ENCODE measurements around the gene BCAS3. TPM values are rescaled to one million over a fixed set of nuclear protein-coding genes. Genes with fewer than 3 reads are reported as not detected.
"Not testable (repeated sequence)": the region's sequence is repeated elsewhere in the genome, so short reads cannot be mapped to it uniquely, and the experiment has no call there.

BCAS3 gene
- total RNA-seq, 1 donor from 2014 or later = 15.6 TPM

DNA sequence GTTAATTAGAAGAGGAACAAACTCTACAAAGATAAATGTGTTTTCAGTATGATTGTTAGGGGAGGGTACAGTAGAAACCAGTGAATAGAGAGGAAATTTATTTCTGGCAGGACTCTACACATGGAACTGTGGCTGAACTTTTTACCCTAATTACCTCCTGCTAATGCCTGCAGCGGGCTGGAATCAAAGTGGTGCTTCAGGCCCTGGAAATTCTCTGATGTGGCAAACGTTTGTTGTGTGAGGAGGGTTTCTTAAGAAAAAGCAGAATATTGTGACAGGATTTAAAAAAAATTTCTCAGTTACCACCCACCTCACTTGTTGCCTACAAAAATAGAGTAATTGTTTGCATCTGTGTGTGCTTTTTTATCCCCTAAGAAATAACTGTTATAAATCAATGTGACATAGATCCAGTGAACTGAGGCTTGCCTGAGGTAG, 154.5 kb downstream of the BCAS3 start:
- intact Hi-C loops (cut with DNase I) = no loop called here
- ATAC-seq (ENCODE audit: poor library complexity) (no peak), DNase-seq (no peak)

DNA sequence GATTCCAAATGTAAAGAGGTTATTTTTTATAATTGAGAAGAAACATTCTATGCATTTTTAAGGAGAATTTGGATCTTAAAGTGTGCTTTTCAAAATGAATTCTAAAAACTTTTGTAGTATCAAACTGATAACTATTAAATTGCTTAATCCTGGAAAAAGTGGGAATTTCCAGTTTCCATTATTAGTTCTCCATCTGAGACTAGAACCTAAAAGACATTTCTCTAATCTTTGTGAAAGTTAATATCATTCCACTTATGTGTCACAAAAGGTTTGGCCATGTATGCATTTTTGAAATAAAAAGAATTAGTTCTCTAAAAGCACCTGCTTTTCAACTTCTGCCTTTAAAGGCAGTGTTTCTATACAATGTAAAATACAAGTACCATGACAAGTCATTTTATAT, 155.0 kb downstream of the BCAS3 start:
- intact Hi-C loops (cut with DNase I) = no loop called here
- no peak for DNase-seq
- ATAC-seq (ENCODE audit: poor library complexity) = no peak

GRCh38 chr17:60840456-60840855, 162.8 kb downstream of the BCAS3 start:
- intact Hi-C loops (cut with DNase I) = no loop called here
- no peak for ATAC-seq (ENCODE audit: poor library complexity)
- DNase-seq = no peak

DNA sequence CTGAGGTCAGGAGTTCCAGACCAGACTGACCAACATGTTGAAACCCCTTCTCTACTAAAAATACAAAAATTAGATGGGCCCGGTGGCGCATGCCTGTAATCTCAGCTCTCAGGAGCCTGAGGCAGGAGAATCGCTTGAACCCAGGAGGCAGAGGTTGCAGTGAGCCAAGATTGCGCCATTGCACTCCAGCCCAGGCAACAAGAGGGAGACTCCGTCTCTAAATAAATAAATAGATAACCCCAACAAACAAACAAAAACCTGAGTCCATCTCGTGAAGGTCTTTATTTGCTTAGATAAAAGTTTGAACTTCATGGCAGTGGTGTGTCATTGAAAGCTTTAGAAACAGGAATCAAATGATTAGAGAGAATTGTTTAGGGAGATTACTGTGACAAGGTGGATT, 167.4 kb downstream of the BCAS3 start:
- ATAC-seq (ENCODE audit: poor library complexity) (no peak), DNase-seq (no peak)
- intact Hi-C loops (cut with DNase I) = no loop called here

DNA sequence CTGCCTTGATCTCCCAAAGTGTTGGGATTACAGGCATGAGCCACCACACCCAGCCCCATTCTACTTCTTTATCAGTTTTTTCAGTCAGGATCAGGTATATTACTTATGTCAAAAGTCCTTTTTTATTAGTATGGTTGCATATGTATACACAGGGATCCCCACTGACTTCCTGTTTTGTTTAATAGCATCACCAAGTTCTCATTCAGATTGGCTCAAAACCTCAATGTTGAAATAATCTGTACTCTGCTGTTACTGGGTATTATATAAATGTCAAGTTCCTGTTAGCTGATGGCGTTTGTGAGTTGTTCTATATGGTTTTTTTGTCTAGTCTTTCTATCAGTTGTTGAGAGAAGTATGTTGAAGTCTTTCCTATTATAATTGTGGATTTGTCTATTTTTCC, 168.5 kb downstream of the BCAS3 start:
- DNase-seq (no peak), ATAC-seq (ENCODE audit: poor library complexity) (no peak)
- intact Hi-C loops (cut with DNase I) = no loop called here

GRCh38 chr17:60851181-60851580, 173.5 kb downstream of the BCAS3 start:
- ATAC-seq (ENCODE audit: poor library complexity) = no peak
- no peak for DNase-seq
- intact Hi-C loops (cut with DNase I) = no loop called here

DNA sequence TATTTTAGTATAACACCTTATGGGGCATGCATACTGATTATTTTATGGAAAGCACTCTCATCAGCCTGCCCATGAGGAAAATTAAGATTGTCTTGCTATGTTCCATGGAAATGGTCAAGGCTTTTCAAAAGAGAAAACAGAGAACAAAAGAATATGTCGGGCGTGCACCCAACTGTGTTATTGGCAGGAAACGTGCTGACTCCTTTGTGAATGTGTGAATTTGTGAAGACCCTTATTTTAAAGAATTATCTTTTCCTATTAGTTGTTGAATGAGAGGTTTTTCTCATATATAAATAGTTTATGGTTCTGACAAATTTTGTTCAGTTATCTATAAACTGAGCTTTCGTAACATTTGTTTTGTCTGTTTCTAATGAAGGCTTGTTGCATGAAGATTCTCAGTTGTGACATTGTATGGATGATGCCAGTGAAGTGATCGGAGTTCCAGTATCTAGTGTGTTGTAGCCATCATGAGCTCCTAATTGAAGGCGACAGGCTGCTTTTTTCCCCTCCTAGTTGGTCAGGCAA, 180.0 kb downstream of the BCAS3 start:
- intact Hi-C loops (cut with DNase I) = no loop called here
- DNase-seq = no peak
- ATAC-seq (ENCODE audit: poor library complexity) = no peak

DNA sequence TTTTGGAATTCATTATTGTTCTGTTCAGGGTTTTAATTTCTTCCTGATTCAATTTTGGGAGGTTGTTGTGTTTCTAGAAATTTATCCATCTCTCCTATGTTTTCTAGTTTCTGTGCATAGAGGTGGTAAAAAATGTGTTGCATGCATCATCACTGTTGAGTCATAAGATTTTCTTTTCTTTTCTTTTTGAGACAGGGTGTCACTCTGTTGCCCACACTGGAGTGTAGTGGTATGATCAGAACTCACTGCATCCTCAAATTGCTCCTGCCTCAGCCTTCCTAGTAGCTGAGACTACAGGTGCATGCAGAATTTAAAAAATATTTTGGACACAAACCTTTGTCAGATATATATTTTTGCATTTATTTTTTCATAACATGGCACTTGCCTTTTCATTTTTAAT, 184.8 kb downstream of the BCAS3 start:
- DNase-seq = no peak
- intact Hi-C loops (cut with DNase I) = no loop called here
- no peak for ATAC-seq (ENCODE audit: poor library complexity)

GRCh38 chr17:60863892-60864707, 186.4 kb downstream of the BCAS3 start:
- no peak for DNase-seq

GRCh38 chr17:60864708-60865005, 187.0 kb downstream of the BCAS3 start:
- DNase-seq (no peak), ATAC-seq (ENCODE audit: poor library complexity) (no peak)
- intact Hi-C loops (cut with DNase I) = no loop called here

More at GRCh38 chr17:60863892-60864707, 186.4 kb downstream of the BCAS3 start:
- intact Hi-C loops (cut with DNase I) = no loop called here
- no peak for ATAC-seq (ENCODE audit: poor library complexity)

- no peak for ATAC-seq (ENCODE audit: poor library complexity)
- no peak for DNase-seq
- intact Hi-C loops (cut with DNase I) = no loop called here
Observed at GRCh38 chr17:60874772-60875171, 197.1 kb downstream of the BCAS3 start.

- intact Hi-C loops (cut with DNase I); DNase-seq; ATAC-seq (ENCODE audit: poor library complexity): not testable (repeated sequence)
Observed at GRCh38 chr17:60886731-60887613, 209.3 kb downstream of the BCAS3 start.

DNA sequence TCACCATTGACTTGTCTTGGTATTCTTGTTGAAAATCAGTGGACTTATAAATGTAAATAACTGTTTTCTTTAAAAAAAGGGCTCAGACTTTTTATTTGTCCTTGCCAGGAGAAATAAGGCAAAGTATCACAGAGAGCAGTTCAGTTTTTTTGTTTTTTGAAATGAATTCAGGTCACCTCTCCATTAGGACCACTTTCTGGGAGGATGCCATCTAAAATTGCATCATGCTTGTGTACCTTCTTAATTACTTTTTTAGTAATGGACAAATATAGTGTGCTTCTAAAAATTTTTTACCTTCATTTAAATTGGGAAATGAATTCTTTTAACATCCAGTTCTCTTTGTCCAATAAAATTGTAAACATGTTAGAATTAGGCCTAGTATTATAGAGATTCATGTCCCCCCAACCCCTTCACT, 210.0 kb downstream of the BCAS3 start:
- DNase-seq (no peak), ATAC-seq (ENCODE audit: poor library complexity) (no peak)
- intact Hi-C loops (cut with DNase I) = no loop called here

DNA sequence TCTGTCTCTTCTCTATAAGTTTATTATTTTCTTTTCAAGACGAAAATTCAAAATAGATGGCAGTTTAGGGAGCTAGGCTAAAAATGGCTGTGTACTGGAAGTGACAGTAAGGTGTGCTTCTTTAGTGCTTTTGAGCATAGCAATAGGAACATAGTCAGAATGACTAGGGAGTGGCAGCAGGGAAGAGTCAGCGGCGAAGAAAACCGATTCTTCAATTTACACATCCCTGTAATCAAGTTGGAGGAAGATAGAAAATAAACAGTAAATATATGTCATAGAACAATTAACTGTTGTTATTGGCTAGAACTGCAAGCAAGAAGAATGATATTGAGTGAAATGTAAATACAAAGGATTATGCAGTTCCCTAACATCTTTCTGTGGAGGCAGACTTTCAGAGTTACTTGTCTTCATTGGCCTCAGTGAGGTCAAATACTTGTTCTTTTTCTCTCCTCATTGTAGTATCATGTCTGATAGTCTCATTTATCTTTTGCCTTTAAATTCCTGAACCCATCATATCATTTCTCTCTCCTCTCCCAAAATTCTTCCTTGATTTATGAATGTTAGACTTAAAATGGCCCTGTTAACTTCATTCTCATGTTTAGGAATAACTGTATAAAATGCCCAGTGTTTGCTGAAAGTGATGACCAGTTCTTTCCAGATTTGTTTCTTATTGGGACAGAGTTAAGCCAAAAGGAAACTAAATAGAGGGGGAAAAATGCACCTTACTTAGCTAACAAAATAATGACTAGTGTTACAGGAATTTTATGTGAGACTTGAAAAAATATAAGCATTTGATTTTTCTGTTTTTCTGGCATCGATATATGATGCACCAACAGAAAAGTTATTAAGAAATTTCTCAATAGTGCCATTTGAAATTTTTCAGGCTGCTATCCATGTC, 211.4 kb downstream of the BCAS3 start:
- DNase-seq (no peak), ATAC-seq (ENCODE audit: poor library complexity) (no peak)
- intact Hi-C loops (cut with DNase I) = no loop called here

- intact Hi-C loops (cut with DNase I) = no loop called here
- DNase-seq (no peak), ATAC-seq (ENCODE audit: poor library complexity) (no peak)
Observed at GRCh38 chr17:60891149-60891548, 213.5 kb downstream of the BCAS3 start.

DNA sequence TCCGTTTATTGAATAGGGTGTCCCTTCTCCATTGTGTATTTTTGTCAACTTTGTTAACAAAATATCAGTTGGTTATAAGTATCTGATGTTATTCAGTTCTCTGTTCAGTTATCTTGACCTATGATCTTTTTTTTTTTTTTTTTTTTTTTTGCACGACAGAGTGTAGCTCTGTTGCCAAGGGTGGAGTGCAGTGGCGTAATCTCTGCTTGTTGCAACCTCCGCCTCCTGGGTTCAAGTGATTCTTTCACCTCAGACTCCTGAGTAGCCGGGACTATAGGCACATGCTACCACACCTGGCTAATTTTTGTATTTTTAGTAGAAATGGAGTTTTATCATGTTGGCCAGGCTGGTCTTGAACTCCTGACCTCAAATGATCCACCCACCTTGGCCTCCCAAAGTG, 215.8 kb downstream of the BCAS3 start:
- DNase-seq (no peak), ATAC-seq (ENCODE audit: poor library complexity) (no peak)
- intact Hi-C loops (cut with DNase I) = no loop called here

- ATAC-seq (ENCODE audit: poor library complexity) = no peak
- intact Hi-C loops (cut with DNase I) = no loop called here
Observed at GRCh38 chr17:60896996-60897395, 219.3 kb downstream of the BCAS3 start.

GRCh38 chr17:60899115-60899514, 221.5 kb downstream of the BCAS3 start:
- intact Hi-C loops (cut with DNase I) = no loop called here
- DNase-seq (no peak), ATAC-seq (ENCODE audit: poor library complexity) (no peak)

More at GRCh38 chr17:60896996-60897395, 219.3 kb downstream of the BCAS3 start:
- no peak for DNase-seq

GRCh38 chr17:60900688-60901087, 223.0 kb downstream of the BCAS3 start:
- intact Hi-C loops (cut with DNase I) = no loop called here
- ATAC-seq (ENCODE audit: poor library complexity) (no peak), DNase-seq (no peak)
